Activated CD8-positive, alpha-beta memory T cell treated with anti-CD3 and anti-CD28 coated beads, Interleukin-2, amount 50 U/mL, for 24 hours (primary cell): ENCODE data around the gene MOCS1.

Source experiments
- DNase-seq: peaks from one replicate; pipeline ENCODE4 v3.0.0-alpha.2; 2020; ENCODE audit errors: extremely low read depth

The MOCS1 gene

GRCh38 chr6:39948199-39948791 lies 14.0 kb upstream of the MOCS1 start:
- no peak for DNase-seq

- DNase-seq, result no peak
Observed at GRCh38 chr6:39947611-39948068, 13.4 kb upstream of the MOCS1 start.

- no peak for DNase-seq
Observed at GRCh38 chr6:39945626-39946025, 11.4 kb upstream of the MOCS1 start.

GRCh38 chr6:39942903-39943580 lies 8.8 kb upstream of the MOCS1 start:
- no peak for DNase-seq

DNA sequence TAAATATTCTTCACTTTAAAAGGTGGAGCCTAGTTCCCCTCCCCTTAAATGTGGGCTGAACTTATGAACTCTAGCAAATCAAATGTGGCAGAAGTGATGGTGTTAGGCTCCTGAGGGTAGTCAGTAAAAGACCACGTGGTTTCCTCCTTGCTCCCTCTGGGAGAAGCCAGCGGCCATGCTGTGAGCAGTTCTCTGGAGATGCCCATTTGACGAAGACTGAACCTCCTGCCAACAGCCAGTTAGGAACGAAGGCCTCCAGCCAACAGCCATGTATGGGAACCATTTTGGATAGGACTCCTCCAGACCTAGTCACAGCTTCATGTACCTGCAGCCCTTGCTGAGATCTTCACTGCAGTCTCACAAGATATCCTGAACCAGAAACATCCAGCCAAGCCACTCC lies 7.6 kb upstream of the MOCS1 start:
- DNase-seq, result no peak

- no peak for DNase-seq
Observed at GRCh38 chr6:39941138-39941537, 6.9 kb upstream of the MOCS1 start.

GRCh38 chr6:39938773-39939654 lies 4.8 kb upstream of the MOCS1 start:
- DNase-seq, result no peak

DNA sequence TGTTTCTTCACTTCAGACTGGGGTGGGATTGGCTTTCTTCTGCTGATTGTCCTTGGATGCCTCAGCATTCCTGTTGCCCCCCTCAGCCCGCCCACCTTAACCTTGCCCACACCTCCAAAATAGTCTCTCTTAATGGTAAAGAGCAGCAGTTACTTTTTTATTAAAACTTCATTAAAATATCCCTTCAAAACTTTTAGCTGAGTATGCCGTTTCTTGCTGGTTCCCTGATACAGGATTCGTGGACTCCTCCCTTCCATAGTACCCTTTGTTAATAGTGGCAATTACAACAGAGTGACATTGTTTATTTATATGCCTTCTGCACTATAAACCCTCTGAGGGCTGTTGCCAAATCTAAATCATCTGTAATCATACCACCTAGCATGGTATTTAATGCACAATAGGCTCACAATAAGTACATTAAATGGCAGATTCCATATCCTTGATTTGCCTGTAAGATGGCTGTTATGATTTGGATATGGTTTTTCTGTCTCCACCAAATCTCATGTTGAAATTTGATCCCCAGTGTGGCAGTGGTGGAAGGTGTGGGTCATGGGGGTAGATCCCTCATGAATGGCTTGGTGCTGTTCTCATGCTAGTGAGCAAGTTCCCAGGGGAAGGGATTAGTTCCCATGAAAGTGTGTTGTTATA lies 3.5 kb upstream of the MOCS1 start:
- no peak for DNase-seq

- DNase-seq, result no peak
Observed at GRCh38 chr6:39936857-39937256, 2.6 kb upstream of the MOCS1 start.

DNA sequence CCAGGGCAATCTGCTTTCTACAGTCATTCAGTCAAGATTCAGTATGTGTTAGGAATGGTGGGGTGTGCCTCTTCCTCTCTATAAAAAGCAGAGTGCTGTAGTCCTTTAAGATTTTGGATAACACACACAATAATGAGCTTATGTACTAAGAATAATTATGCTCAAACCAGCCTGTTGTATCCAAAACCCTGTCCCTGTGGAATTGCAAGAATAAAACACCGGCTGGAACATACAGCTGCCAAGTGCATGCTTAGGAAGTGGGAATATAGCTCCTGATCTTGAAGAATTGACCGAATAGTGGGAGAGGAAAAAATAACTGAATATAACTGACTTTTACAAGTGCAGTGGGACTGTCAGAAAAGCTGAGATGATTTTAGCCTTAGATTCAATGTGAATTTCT lies 979 bp upstream of the MOCS1 start:
- DNase-seq, result no peak

DNA sequence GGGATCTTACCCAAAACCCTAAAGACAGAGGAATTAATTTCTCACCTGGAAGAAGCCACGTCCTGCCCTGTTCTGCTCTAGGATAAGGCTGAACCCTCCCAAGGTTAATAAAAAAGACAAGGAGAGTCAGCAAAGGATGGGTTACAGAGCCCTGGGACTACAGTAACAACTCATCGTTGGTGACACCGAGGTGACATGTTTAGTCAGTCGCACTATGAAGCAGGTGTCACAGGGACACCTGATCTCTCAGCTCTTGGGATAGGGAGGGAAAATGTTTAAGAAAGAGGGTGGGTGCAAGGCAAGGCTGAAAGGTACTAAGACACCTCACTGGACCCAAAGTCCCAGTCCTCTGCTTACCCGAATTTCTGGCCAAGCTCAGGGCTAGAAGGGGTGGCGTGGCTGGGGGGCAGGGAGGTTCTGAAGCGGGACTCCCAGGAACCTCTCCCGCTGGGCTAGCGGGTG lies 562 bp downstream of the MOCS1 start:
- no peak for DNase-seq

DNA sequence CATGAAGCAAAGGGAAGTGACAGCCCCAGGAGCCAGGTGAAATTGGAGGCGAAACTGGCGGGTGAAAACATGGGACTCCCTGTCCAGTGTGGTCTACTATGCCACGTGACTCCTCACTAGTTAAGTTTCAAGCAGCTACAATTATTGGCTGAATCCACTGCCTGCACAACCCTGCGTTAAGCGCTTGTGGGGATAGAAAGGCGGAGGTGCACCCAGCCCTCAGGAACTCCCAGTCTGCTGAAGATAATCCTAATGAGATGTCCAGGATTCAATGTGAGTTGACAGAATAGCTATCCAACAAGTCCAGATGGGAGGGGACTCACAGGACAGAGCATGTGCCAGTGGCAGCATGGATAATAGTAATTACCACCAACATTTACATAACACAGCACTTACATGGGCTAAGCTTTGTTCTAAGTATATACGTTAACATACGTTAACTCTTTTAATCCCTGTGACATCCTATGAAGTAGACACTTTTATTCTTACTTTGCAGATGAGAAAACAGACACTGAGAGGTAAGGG lies 1.8 kb downstream of the MOCS1 start:
- DNase-seq, result no peak

- no peak for DNase-seq
Observed at GRCh38 chr6:39931607-39932006, 2.7 kb downstream of the MOCS1 start.

GRCh38 chr6:39930540-39930939 lies 3.7 kb downstream of the MOCS1 start:
- no peak for DNase-seq

DNA sequence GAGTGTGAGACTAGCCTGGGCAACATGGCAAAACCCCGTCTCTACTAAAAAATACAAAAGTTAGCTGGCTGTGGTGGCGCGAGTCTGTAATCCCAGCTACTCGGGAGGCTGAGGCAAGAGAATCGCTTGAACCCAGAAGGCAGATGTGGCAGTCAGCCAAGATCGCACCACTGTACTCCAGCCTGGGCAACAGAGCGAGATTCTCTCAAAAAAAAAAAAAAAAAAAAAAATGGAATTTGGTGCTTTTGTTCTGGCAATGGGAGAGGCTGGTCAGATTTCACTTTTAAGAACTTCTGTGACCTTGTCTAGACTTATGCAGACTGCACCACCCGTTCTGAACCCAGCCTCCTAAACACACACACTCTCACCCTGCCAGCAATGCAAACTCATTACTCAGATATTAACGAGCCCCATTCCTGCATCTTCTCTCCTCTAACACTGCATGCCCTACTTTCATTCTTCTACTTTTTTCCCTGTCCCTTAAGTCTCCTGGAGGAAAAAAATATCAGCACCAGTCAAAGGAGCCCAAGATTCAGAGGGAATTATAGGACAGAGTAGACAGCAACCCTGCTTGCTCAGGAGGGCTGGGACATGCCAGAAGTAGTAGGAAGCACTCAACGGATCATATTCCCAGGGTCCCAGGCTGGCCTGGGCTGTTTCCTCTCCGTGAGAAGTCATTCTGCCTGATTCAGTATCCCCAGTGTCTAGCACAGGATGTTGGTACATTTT lies 4.4 kb downstream of the MOCS1 start:
- no peak for DNase-seq

DNA sequence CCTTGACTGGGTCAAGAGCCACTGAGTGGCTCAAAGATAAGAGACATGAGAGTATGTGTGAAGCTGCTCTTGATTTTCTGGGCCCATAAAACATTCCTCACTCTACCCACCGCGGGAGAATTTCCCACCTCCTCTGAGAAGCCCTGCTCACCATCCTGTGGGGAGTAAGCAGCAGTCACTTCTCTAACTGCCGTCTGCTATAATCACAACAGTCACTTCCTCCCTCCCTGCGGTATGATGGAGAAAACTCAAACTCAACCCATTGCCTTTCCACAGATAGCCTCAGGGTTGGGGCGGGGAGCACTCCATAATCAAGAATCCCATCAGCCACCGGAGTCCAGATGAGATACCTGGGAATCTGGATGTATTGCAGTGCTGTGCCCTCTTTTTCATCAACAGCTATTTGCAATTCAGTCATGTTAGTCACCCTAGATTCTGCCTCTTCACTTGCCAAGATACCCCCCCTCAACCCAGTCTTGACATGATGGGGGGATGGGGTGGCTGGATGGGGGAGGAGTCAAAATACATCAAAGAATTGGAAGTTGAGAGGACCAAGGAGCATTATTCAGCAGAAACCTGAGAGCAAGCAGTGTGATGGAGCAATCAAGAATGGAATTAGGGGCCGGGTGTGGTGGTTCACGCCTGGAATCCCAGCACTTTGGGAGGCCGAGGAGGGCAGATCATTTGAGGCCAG lies 5.1 kb downstream of the MOCS1 start:
- DNase-seq, result no peak

DNA sequence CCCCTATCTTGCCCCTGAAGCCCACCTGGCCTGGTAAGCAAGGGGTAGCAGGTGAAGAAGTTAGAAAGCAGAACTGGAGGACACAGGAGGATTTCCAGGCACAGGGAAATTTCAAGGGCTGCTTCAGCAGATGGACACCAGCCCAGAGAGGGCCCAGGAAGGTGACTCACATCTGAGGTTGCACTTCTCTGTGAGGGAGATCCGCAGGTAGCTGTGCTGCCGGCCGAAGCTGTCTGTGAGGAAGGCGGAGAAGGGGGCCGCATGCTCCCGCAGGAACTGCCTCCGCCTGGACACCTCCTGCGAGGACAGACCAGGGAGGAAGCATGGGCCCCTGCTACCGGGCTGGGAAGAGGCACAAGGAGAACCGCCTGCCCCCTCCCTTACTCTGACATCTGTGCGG lies 7.1 kb downstream of the MOCS1 start:
- DNase-seq, result no peak

GRCh38 chr6:39926668-39927067 lies 7.6 kb downstream of the MOCS1 start:
- no peak for DNase-seq

DNA sequence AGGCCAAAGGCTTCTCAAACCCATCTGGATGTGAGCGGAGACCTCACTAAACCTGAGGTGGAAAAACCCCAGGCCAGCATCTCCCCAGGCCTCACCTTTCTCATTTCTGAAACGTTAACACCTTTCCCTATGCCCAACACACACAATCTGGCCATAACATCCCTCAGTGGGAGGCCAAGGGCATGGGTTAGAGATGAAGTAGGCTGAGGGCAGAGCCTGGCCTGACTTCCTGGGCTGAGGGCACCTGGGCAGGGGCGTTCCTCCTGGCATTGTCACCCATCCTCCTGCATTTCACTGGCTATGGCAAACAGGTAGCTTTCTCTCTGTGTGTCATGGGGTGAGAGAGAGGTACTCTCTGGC lies 8.4 kb downstream of the MOCS1 start:
- DNase-seq, result no peak

- no peak for DNase-seq
Observed at GRCh38 chr6:39925191-39925930, 8.9 kb downstream of the MOCS1 start.
